Kasumi-1 (cell line): ENCODE data around the gene POGLUT2.

Experiments used
- DNase-seq, 2 experiments: peaks; one replicate each; lab custom pipeline; 2025; lab: John Stamatoyannopoulos, UW

The POGLUT2 gene

DNA sequence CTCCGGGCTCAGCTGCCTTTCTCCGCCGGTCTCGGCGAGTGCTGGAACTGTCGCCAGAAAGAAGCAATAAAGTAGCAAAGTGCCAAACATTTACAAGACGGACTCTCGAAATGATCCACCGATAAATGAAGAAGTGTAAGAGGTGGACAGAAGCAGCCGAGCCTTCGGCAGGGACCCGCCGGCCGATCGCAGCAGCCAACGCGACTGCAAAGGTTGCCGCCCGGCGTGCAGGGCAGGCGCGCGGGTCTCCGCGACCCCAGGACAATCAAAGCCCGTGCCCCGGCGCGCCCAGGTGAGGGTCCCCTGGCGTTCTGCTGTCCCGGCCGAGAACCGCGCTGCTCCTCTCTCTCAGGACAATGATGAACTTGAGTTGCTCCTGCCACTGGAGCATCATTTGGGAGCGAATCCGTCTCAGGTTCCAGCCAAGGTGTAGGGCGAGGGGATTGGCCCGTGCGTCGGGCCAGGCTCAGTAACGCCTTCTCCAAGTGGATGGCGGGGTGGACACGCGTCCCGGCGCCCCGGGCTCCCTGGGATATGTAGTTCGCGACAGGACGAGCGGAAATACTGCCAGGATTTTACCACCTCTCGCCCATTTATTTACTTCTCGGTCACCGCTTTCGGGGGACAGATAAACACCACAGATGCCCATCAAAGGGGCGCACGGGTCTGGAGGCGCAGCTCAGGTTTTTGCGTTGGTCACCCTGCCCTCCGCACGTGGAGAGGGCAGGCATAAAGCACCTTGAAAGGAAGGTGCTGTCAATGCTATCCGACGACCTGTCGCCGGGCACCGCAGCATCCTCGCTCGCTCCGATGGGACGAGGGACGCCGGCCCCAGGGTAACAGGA lies at the start of gene POGLUT2, which contains the start of gene BIVM:
Gene POGLUT2, minus strand, starts transcription at position 396 of the 845 bp plus-strand sequence. Its CDS starts 306 bp downstream, at position 90.
Gene BIVM, plus strand, starts transcription at position 539 of the 845 bp plus-strand sequence. CDS start 8,149 bp downstream, outside the sequence.
- DNase-seq: peak; percentile 91 to 92

DNA sequence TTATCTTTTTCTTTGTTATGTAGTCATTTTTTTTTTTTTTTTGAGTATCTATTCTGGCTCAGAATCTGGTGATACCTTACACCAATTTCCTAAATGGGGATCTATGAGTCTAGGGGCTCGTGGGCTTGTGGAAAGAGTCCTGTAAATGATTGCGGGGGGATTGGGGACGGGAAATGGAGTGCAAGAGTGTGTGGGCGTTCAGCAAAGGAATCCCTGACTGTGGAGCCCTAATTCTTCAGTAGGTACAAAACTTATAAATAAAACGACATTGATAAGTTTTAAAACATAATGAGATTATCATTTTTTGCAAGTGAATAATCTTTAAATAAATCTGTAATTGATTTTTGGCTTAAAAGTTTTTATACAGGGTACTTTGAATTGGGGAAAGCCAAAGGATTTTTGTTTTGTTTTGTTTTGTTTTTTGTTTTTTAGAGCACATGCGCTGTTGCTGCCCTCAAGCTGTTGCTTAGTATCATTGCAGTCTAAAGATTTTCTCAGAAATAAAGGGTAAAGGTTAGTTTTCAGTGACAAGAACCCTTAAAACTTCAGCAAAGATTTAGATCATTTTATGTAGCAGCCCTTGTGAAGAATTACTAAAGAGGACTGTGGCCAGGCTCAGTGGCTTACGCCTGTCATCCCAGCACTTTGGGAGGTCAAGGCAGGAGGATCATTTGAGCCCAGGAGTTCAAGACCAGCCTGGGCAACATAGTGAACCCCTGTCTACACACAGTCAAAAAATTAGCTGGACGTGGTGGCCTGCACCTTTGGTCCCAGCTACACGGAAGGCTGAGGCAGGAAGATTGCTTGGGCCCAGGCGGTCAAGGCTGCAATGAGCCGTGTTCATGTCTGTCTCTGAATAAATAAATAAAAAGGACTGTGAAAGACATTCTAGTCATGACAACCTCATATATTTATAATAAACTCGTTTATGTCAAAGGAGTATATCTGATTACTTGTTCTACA lies 48.8 kb upstream of the POGLUT2 start:
- DNase-seq: peak; percentile 64 to 86

DNA sequence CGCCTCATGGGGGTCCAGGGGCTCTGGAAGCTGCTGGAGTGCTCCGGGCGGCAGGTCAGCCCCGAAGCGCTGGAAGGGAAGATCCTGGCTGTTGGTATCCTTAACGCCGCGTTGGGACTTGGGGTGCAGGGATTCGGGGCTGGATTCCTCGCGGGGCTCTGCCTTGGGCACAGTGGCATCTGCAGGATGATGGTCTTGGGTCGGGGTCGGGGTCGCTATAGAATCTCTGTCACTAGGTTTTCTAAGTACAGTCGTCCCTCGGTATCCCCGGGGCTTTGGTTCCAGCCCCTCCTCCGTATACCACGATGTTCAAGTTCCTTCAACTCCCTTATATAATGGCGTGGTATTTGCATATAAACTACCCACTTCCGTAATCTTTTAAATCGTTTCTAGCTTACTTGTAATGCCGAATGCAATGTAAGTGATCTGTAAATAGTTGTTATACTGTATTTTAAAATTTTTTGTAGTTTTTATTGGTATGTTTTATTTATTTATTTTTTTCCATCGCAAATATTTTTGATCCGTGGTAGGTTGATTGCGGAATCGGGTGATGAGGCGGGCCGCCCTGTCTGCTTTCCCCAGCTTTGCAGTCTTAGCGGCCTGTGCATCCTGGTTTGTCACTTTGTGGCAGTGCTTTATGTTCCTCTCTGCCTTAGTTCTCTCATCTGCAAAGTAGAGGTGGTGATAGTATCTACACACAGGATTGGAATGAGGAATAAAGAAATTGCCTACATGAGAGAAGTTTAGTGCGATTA lies 47.7 kb upstream of the POGLUT2 start:
- peak; percentile 67 to 77 for DNase-seq

GRCh38 chr13:102845630-102846260 lies 47.0 kb upstream of the POGLUT2 start, which contains the start of gene ERCC5:
Gene ERCC5, plus strand, starts transcription at chr13:102846032. Its CDS starts 235 bp downstream, at chr13:102846267.
- DNase-seq: peak; percentile 88 to 94

DNA sequence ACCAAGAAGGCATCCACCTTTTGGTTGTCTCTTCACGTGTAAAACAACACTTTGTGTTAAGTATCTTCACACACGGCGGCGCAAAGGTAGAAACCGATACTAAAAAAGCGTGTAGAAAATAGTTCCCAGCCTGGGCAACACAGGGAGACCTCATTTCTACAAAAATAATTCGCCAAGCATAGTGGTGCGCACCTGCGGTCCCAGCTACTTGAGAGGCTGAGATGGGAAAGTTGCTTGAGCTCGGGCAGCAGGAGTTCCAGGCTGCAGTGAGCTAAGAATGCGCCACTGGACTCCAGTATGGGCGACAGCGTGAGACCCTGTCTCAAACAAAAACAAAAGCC lies 46.5 kb upstream of the POGLUT2 start:
- DNase-seq: no peak

- no peak for DNase-seq
These were observed 40.7 kb upstream of the POGLUT2 start for GRCh38 chr13:102839462-102839861.

GRCh38 chr13:102838982-102839381 lies 40.2 kb upstream of the POGLUT2 start:
- no peak for DNase-seq

DNA sequence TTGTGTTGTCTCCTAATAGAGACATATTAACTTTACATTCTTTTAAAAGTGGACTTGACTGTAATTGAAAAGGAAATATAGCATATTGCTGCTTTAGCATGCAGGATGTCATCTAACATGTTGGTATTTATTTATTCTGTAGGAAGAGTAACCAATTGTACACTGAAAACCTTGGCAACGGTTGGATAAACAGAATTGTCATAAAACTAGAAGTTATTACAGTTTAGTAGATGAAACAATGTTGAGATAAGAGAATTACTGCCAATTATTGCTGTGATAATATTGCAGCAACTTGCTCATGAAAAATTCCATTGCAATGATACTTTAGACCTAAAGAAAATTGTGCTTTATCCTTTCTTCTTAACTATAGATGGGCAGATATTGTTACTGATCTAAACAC lies 39.5 kb upstream of the POGLUT2 start:
- no peak for DNase-seq

DNA sequence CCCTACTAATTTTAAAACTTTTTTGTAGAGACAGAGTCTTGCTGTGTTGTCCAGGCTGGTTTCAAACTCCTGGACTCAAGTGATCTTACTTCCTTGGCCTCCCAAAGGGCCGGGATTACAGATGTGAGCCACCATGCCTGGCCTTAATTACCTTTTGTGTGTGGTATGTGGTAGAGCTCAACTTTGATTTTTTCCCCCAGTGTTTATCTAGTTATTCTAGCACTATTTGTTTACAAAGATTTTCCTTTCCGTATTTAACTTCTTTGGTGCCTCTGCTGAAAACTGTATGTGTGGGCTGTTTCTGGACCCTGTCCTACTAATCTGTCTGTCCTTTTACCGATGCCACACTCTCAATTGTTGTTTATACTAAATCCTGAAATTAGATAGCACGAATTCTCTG lies 37.7 kb upstream of the POGLUT2 start:
- no peak for DNase-seq

DNA sequence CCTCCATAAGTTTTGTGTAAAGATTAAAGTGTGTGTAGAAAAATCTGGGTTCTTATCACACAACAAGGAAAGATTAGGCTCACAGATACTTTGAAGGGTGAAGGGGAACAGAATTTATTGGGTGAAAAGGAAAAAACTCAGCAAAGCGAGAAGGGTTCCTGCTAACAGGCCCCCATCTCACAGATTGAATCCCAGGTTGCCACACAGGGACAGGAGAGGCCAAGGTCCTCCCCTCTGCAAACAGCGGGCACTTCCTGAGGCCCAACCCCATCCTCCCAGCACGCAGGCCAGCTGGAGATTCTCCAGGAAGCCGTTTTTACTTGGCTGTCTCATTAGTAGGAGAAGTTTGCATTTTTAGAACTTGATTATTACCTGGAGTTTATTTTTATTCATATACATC lies 31.9 kb upstream of the POGLUT2 start:
- DNase-seq: no peak

DNA sequence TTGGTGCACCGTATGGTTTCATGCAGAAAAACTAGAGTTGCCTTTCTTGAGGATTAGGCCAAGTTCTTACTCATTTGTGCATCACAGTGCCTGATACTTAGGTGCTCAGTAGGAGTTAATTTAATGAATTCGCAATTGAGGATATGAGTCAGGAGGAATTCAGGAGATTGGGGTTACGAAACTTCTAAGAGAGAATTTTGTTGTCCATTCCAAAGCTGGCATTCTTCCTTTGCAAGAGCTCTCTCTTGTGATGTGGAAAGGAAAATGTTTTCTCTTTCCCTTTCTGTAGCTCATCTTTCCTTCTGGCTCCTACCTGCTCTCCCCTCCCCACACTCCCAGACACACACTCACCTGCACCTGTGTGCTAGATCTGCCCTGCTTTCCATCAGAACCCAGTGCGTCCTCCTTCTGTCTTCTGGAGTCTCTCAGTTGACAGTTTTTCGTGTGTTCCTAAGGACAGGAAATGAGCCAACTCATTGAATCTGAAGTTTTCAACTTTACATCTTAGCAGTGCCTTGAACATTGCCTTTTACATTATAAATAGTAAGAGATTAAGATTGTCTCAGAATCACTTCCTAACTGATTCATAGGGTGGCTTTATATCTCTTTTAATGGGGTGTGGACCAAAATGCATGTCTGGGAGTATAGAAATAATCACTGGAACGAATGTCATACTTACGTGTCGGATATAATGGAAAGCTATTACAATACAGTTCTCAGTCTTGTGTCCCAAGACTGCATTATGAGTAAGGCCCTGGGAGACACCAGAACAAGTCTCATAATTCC lies 27.3 kb upstream of the POGLUT2 start:
- no peak for DNase-seq

DNA sequence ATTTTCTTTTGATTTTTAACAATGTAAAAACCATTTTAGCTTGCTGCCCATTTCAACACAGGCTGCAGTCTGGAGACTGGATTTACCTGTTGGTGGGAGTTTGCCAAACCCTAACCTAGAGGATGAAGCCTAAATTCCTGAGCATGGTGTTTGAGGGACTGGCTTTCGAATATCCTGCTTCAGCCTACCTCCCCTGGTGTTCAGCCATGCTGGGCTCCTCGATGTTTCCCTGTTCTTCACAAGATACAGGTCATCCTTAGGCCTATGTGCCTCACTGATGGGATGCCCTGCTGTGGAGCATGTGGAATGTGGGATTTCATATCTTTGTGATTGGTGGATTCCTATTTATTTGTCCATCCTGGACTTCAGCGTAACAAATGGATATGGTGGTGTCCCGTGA lies 26.6 kb upstream of the POGLUT2 start:
- DNase-seq: no peak

DNA sequence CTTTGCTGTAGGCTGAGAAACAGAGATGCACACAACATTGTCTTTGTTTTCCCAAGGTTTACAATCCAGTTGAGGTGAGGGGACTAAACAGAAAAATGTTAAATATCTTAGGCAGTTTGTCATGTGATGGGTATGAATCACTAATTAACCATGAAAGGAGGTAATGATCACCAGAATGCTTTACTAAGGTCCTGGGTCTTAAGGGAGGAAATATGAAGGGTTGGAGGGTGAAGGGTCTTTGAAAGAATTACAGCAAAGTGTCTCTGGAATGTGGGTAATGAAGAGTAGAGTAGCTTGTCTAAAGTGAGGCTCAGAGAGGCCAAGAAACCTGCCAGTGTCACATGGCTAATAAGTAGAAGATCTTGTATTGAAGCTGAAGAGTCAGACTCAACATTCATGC lies 19.1 kb upstream of the POGLUT2 start:
- DNase-seq: no peak

DNA sequence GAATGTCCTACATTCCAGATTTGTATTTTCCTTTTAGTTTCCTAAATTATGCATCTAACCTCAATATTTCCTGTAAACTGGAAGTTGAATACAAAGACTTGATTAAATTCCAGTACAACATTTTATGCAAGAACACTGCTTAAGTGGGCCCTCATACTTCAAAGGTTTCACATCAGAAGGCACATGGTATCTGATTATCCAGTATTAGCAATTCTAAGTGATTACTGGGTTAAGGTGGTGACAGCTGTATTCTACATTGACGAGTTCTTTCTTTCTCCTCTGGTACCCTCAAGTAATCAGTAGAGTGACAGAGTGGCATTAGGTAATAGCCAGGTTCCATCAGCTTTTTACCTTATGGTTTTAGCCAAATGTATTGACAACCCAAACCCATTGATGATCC lies 18.5 kb upstream of the POGLUT2 start:
- no peak for DNase-seq

- DNase-seq: no peak
These were observed 17.9 kb upstream of the POGLUT2 start for GRCh38 chr13:102816708-102817107.

- no peak for DNase-seq
These were observed 17.0 kb upstream of the POGLUT2 start for GRCh38 chr13:102815788-102816187.

- no peak for DNase-seq
These were observed 16.0 kb upstream of the POGLUT2 start for GRCh38 chr13:102814793-102815192.

DNA sequence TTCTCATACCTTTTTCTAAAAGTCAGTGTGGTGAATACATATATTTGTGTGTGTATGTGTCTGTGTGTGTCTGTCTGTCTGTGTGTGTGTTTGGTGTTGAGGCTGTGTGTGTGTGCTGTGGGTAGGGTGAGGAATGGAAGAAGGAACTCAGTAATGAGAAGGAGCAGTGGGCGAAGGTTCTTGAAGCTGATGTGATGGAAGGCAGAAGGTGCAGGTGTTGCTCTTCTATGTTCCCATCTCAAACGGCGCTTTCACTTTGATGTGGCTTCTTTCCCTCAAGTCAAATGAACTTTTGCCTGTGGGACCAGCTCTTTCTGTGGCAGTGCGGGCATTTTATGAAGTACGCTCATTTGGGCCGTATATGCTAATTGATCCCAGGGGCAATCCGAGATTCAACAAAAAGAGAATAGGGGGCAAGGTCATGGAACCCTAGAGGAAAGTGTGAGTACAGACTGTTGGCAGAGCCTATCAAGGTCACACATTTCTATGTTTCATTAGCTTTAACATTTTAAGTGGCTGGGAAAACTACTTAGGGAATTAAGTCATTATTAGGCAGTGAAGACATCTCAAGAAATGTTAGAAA lies 15.3 kb upstream of the POGLUT2 start:
- DNase-seq: no peak

DNA sequence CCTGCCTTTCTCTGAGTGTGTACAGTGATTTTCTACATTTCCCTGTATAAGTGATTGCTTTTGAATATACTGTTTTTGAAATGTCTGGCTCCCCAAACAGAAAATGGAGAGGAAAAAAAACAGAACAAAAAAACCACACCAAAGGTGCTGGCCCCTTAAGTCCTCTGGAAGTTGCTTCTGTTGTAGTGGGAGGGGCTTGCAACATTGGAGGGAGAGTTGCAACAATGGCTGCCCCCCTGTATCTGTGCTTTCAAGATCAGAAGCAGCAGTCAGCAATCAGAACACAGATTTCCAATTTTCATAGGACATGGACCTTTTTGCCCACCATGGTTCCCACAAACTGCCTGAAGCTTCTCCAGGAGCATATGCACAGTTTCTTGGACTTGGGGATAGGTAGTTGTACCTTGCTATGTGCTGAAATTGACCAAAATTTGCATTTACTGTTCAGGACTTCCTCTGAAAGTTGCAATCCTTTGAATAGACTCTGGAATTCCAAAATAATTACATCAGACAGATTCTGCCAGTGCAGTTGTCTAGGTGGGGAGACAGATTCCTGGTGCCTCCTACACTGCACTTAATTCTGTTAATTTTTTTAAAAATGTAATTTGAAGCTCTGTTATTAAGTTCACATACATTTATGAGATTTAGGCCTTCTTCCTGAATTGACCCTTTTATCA lies 14.0 kb upstream of the POGLUT2 start:
- DNase-seq: peak in 1 of 2 experiments; percentile 20

GRCh38 chr13:102807699-102808098 lies 8.9 kb upstream of the POGLUT2 start:
- DNase-seq: no peak
